Measurements from ENCODE around the gene RAB11FIP4. TPM values are rescaled to one million over a fixed set of nuclear protein-coding genes. Genes with fewer than 3 reads are reported as not detected.

Gene RAB11FIP4
- total and polyA plus RNA-seq, 2 donors (not counting 3 experiments of a cell fraction or from before 2014, with no cell fraction given): 0.08 to 0.38 TPM

GRCh38 chr17:31584438-31585279 lies 193.2 kb downstream of the RAB11FIP4 start:
- Histone ChIP-seq H4K20me1 (replicated peaks; ENCODE audit: control insufficient read depth, extremely low read depth, insufficient read depth, low read length) (no peaks in the 10 kb centered on the region), H3K27me3 (ENCODE audit: control insufficient read depth in 2 of 2, insufficient read depth in 2 of 2, low read length in 2 of 2) (no peaks in the 10 kb centered on the region), H3K79me2 (ENCODE audit: control insufficient read depth, insufficient read depth, low read length) (no peaks in the 10 kb centered on the region), H3K27ac (ENCODE audit: insufficient read depth, low read depth, low read length) (no peak overlapping the region), H3K4me3 (replicated peaks in 1 of 3; ENCODE audit: insufficient read depth in 1 of 3, low read depth in 1 of 3, low read length in 3 of 3) (no peak overlapping the region), H3K9me3 (replicated peaks; ENCODE audit: control insufficient read depth, insufficient read depth, low read length) (no peaks in the 10 kb centered on the region), H3K9me1 (replicated peaks; ENCODE audit: control insufficient read depth, extremely low read depth, insufficient read depth, low read length) (no peaks in the 10 kb centered on the region), H3K4me1 (ENCODE audit: control insufficient read depth, extremely low read depth, insufficient read depth, low read length) (peaks cover 45% of the 10 kb centered on the region), H2AFZ (ENCODE audit: low read depth, low read length) (no peak overlapping the region), H3K9ac (replicated peaks; ENCODE audit: extremely low read depth, insufficient read depth, low read length) (no peak overlapping the region), H3K4me2 (ENCODE audit: insufficient read depth, low read length) (no peak overlapping the region), H3K36me3 (ENCODE audit: control insufficient read depth in 2 of 2, extremely low read depth in 1 of 2, insufficient read depth in 2 of 2, low read length in 2 of 2) (no peaks in the 10 kb centered on the region)
- FAIRE-seq (no peak), DNase-seq (ENCODE audit: low read depth, low spot score) (no peak)
- intact Hi-C loops (cut with micrococcal nuclease) (no loop called here), dilution Hi-C loops (cut with MboI; ENCODE audit: extremely low pct_ligation_motif_present, low sequenced_read_pairs) (no loop called here)
- TF ChIP-seq FOS (IDR thresholded peaks at IDR 0.05; ENCODE audit: borderline replicate concordance, insufficient read depth, low read length): no peak
- TF ChIP-seq, protein P1, sequence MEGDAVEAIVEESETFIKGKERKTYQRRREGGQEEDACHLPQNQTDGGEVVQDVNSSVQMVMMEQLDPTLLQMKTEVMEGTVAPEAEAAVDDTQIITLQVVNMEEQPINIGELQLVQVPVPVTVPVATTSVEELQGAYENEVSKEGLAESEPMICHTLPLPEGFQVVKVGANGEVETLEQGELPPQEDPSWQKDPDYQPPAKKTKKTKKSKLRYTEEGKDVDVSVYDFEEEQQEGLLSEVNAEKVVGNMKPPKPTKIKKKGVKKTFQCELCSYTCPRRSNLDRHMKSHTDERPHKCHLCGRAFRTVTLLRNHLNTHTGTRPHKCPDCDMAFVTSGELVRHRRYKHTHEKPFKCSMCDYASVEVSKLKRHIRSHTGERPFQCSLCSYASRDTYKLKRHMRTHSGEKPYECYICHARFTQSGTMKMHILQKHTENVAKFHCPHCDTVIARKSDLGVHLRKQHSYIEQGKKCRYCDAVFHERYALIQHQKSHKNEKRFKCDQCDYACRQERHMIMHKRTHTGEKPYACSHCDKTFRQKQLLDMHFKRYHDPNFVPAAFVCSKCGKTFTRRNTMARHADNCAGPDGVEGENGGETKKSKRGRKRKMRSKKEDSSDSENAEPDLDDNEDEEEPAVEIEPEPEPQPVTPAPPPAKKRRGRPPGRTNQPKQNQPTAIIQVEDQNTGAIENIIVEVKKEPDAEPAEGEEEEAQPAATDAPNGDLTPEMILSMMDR (IDR thresholded peaks at IDR 0.05; ENCODE audit: extremely low read depth in 1 of 2, insufficient read depth in 1 of 2, low read depth in 1 of 2, low read length in 2 of 2): no peak
- TF ChIP-seq MYC (IDR thresholded peaks at IDR 0.05; ENCODE audit: low read depth, low read length): no peak
- no peak for TF ChIP-seq EZH2 (IDR thresholded peaks at IDR 0.05; ENCODE audit: borderline replicate concordance, low read depth, low read length, severe bottlenecking)
- TF ChIP-seq, protein P2, sequence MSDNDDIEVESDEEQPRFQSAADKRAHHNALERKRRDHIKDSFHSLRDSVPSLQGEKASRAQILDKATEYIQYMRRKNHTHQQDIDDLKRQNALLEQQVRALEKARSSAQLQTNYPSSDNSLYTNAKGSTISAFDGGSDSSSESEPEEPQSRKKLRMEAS (IDR thresholded peaks at IDR 0.05; ENCODE audit: insufficient read depth, insufficient read length): no peak
- no peak for TF ChIP-seq JUN (IDR thresholded peaks at IDR 0.05; ENCODE audit: borderline replicate concordance, insufficient read depth, insufficient read length, low read depth)
- no peak for TF ChIP-seq POLR2AphosphoS5 (IDR thresholded peaks at IDR 0.05; ENCODE audit: insufficient read depth, low read depth, low read length)
- no peak for TF ChIP-seq POLR2A (IDR thresholded peaks at IDR 0.05; ENCODE audit: low read depth, low read length)
- no peak for TF ChIP-seq GATA2 (IDR thresholded peaks at IDR 0.05; ENCODE audit: insufficient read depth, insufficient read length, low read depth, low read length)
- no TSS peak for BruUV-seq (replicated peaks)
- ChIA-PET POLR2A (no interaction called here), CTCF (interaction anchor here (1.1 kb wide), 2 partner anchors 25 to 258 kb away, joined by 3 to 4 read pairs; no protein-coding TSS in a partner anchor)
